HG03378 (cell line): ENCODE results near the gene PTPN2.

Source experiments
- ATAC-seq: cut with Tn5 transposase; IDR thresholded peaks from one replicate; pipeline ENCODE4 v1.9.1; 2021; ENCODE audit warnings: mild to moderate bottlenecking, moderate library complexity; ENCODE audit not compliant: unreplicated experiment

The PTPN2 gene

GRCh38 chr18:12860530-12860929 is 23.5 kb downstream of the PTPN2 start:
- ATAC-seq, result no peak

GRCh38 chr18:12858991-12859390 is 25.0 kb downstream of the PTPN2 start:
- ATAC-seq, result no peak

- ATAC-seq, result no peak
These were observed 26.0 kb downstream of the PTPN2 start for GRCh38 chr18:12857991-12858544.

- ATAC-seq, result no peak
These were observed 26.7 kb downstream of the PTPN2 start for GRCh38 chr18:12857215-12857905.

- ATAC-seq, result no peak
These were observed 28.1 kb downstream of the PTPN2 start for GRCh38 chr18:12855916-12856315.

GRCh38 chr18:12852566-12853315 is 31.3 kb downstream of the PTPN2 start:
- no peak for ATAC-seq

GRCh38 chr18:12851716-12852115 is 32.3 kb downstream of the PTPN2 start:
- ATAC-seq, result no peak

- ATAC-seq, result no peak
These were observed 34.5 kb downstream of the PTPN2 start for GRCh38 chr18:12849548-12849947.

GRCh38 chr18:12848405-12848804 is 35.6 kb downstream of the PTPN2 start:
- no peak for ATAC-seq

GRCh38 chr18:12844391-12844790 is 39.6 kb downstream of the PTPN2 start:
- no peak for ATAC-seq

- ATAC-seq, result no peak
These were observed 40.4 kb downstream of the PTPN2 start for GRCh38 chr18:12843420-12844350.

- ATAC-seq, result no peak
These were observed 41.3 kb downstream of the PTPN2 start for GRCh38 chr18:12842459-12843380.

- no peak for ATAC-seq
These were observed 43.0 kb downstream of the PTPN2 start for GRCh38 chr18:12841070-12841469.

GRCh38 chr18:12840382-12840781 is 43.7 kb downstream of the PTPN2 start:
- ATAC-seq, result no peak

- peak; percentile 78 for ATAC-seq
These were observed 44.4 kb downstream of the PTPN2 start for GRCh38 chr18:12839526-12840196.

GRCh38 chr18:12839057-12839525 is 44.9 kb downstream of the PTPN2 start:
- peak; percentile 46 for ATAC-seq

GRCh38 chr18:12838178-12838634 is 45.8 kb downstream of the PTPN2 start:
- ATAC-seq, result no peak

- no peak for ATAC-seq
These were observed 46.3 kb downstream of the PTPN2 start for GRCh38 chr18:12837747-12838146.

GRCh38 chr18:12836551-12836950 is 47.5 kb downstream of the PTPN2 start:
- ATAC-seq, result no peak
